CD14-positive monocyte (primary cell): ENCODE results near the gene SETX. TPM values are rescaled to one million over a fixed set of nuclear protein-coding genes. Genes with fewer than 3 reads are reported as not detected.

Source experiments
- DNase-seq, 3 donors: peaks; one replicate each; pipeline ENCODE4 v3.0.0-alpha.2; 2011 to 2022
- H2AFZ ChIP-seq: 2 replicates; pipeline ENCODE4 v1.6.0; 2012; ENCODE audit warnings: mild to moderate bottlenecking, low read depth, low read length, inconsistent platforms; ENCODE audit not compliant: insufficient read depth, poor library complexity, severe bottlenecking
- H3K27ac ChIP-seq, 2 donors: 1 replicate in 1 of 2; 2 replicates in 1 of 2; pipeline ENCODE4 v1.5.1; 2012 to 2013; ENCODE audit warnings: low read length in 2 of 2, control low read depth in 1 of 2, inconsistent platforms in 1 of 2, low read depth in 1 of 2, mild to moderate bottlenecking in 1 of 2
- H3K27me3 ChIP-seq, 2 donors: one replicate each; pipeline versions ENCODE4 v1.6.0 to v1.6.1; 2011 to 2013; ENCODE audit warnings: low read length in 2 of 2; ENCODE audit not compliant: control insufficient read depth in 2 of 2, insufficient read depth in 2 of 2
- H3K36me3 ChIP-seq, 2 donors: replicated peaks in 1 of 2; 1 replicate in 1 of 2; 2 replicates in 1 of 2; pipeline versions ENCODE4 v1.5.1 to v1.6.1; 2012 to 2013; ENCODE audit warnings: low read length in 2 of 2, control low read depth in 1 of 2, inconsistent platforms in 1 of 2, mild to moderate bottlenecking in 1 of 2; ENCODE audit not compliant: insufficient read depth in 2 of 2, control insufficient read depth in 1 of 2
- H3K4me1 ChIP-seq, 2 donors: 1 replicate in 1 of 2; 2 replicates in 1 of 2; pipeline versions ENCODE4 v1.5.1 to v1.6.1; 2012 to 2013; ENCODE audit warnings: low read length in 2 of 2, control low read depth in 1 of 2, inconsistent platforms in 1 of 2, mild to moderate bottlenecking in 1 of 2, moderate library complexity in 1 of 2; ENCODE audit not compliant: insufficient read depth in 2 of 2, control insufficient read depth in 1 of 2
- H3K4me2 ChIP-seq: replicated peaks from 2 replicates; pipeline ENCODE3; 2012; ENCODE audit warnings: low read length, moderate library complexity, mild to moderate bottlenecking; ENCODE audit not compliant: poor library complexity, severe bottlenecking; ENCODE audit errors: extremely low read depth
- H3K4me3 ChIP-seq, 3 experiments: fragments of 200-600 bp in 1 of 3; sonication (generic) in 1 of 3; replicated peaks in 1 of 3; 1 replicate in 2 of 3; 2 replicates in 1 of 3; pipeline ENCODE4 v1.5.1; 2011 to 2013; ENCODE audit warnings: low read length in 3 of 3, mild to moderate bottlenecking in 3 of 3, control low read depth in 2 of 3, low read depth in 2 of 3, inconsistent platforms in 1 of 3, moderate library complexity in 1 of 3
- H3K79me2 ChIP-seq: 2 replicates; pipeline ENCODE4 v1.6.0; 2012; ENCODE audit warnings: mild to moderate bottlenecking, control low read depth, inconsistent platforms, low read length, moderate library complexity; ENCODE audit not compliant: insufficient read depth
- H3K9ac ChIP-seq: 2 replicates; pipeline ENCODE4 v1.6.0; 2017; ENCODE audit warnings: low read length, mild to moderate bottlenecking; ENCODE audit not compliant: insufficient read depth, poor library complexity, severe bottlenecking
- H3K9me3 ChIP-seq, 2 donors: replicated peaks in 1 of 2; 1 replicate in 1 of 2; 2 replicates in 1 of 2; pipeline versions ENCODE4 v1.5.1 to v1.6.1; 2012 to 2013; ENCODE audit warnings: low read length in 2 of 2, control low read depth in 1 of 2; ENCODE audit not compliant: control insufficient read depth in 1 of 2, insufficient read depth in 1 of 2
- H4K20me1 ChIP-seq: 2 replicates; pipeline ENCODE4 v1.6.0; 2012; ENCODE audit warnings: mild to moderate bottlenecking, low read length, control low read depth, moderate library complexity; ENCODE audit not compliant: insufficient read depth
- H3K27ac Mint-ChIP-seq, 7 donors: one replicate each; pipeline ENCODE4 v1.8.0; 2020; ENCODE audit warnings: mild to moderate bottlenecking in 7 of 7, mixed read lengths in 7 of 7, moderate library complexity in 6 of 7, inconsistent platforms in 2 of 7
- H3K27me3 Mint-ChIP-seq, 3 donors: one replicate each; pipeline ENCODE4 v1.8.0; 2021 to 2022; ENCODE audit warnings: low read depth in 3 of 3, mild to moderate bottlenecking in 3 of 3, mixed read lengths in 3 of 3, moderate library complexity in 3 of 3, inconsistent platforms in 1 of 3
- H3K36me3 Mint-ChIP-seq, 2 donors: one replicate each; pipeline ENCODE4 v1.8.0; 2020; ENCODE audit warnings: mixed read lengths in 2 of 2, inconsistent platforms in 1 of 2, mild to moderate bottlenecking in 1 of 2
- H3K4me1 Mint-ChIP-seq: one replicate; pipeline ENCODE4 v1.8.0; 2020; ENCODE audit warnings: mild to moderate bottlenecking, mixed read lengths
- H3K4me3 Mint-ChIP-seq, 2 donors: one replicate each; pipeline ENCODE4 v1.8.0; 2020; ENCODE audit warnings: mild to moderate bottlenecking in 2 of 2, mixed read lengths in 2 of 2, moderate library complexity in 1 of 2
- H3K9me3 Mint-ChIP-seq, 7 donors: one replicate each; pipeline ENCODE4 v1.8.0; 2020 to 2022; ENCODE audit warnings: mixed read lengths in 7 of 7, mild to moderate bottlenecking in 6 of 7, moderate library complexity in 6 of 7, inconsistent platforms in 2 of 7
- WGBS: methylation state at CpG from one replicate; pipeline ENCODE4 v1.1.5; 2013; ENCODE audit warnings: missing lambda C conversion rate; ENCODE audit not compliant: insufficient coverage; 5-methylcytosine and 5-hydroxymethylcytosine counted together
- intact Hi-C, 2 donors: fragments of 100-400 bp; cut with micrococcal nuclease; formaldehyde crosslinking; loops; one replicate each; pipeline versions ENCODE4 v1.15.0 to v1.15.1; 2023
- polyA plus RNA-seq, 3 donors: library from polyadenylated mRNA; depleted of rRNA in 1 of 3; unstranded in 2 of 3; stranded (reverse) in 1 of 3; fragments of 300-500 nt in 2 of 3; fragments of >200 nt in 1 of 3; fragmentation: Illumina TruSeq in 2 of 3; gene quantifications; 1 replicate in 2 of 3; 2 replicates in 1 of 3; pipeline ENCODE4 v1.2.3, GENCODE V29; 2012 to 2021
- TF ChIP-seq, protein P1 (sequence below): fragments of 200-600 bp; IDR thresholded peaks from one replicate; pipeline ENCODE4 v1.8.0; 2022; ENCODE audit warnings: antibody characterized with exemption, mild to moderate bottlenecking

SETX gene
- polyA plus RNA-seq, 3 donors = 18.4 to 31.7 (median 24.2) TPM

DNA sequence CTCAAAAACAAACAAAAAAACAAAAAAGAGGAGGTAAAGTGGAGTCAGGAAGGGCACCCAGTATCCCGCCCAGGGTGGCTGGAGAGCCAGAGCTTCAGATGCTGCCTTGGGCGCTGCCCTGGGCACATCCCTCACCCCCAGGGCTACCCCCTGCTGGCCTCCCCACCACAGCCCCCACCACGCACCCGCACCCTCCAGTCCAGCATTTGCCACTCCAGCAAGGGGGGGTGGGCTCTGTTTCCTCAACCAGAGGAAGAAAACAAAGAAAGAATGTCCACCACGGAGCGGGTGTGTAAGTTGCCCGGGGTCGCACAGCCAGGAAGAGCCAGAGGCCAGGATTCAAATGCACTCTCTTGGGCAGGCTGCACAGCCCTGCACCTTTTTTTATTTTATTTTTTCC is 106.8 kb downstream of the SETX start:
- 80% methylated on average over 4 of the region's 8 CpGs for WGBS
- Mint-ChIP-seq H3K4me3 (no peak overlapping the region), H3K9me3 (peaks cover 3 to 15% (median 9%) of the 10 kb centered on the region in 7 donors), H3K27me3 (peaks cover 19 to 54% (median 41%) of the 10 kb centered on the region in 3 donors), H3K4me1 (peaks cover 8% of the 10 kb centered on the region), H3K36me3 (no peaks in the 10 kb centered on the region), H3K27ac (peak overlapping the region in 1 of 7 donors; percentile 54)
- no peak overlapping the region for H3K4me2 ChIP-seq
- H2AFZ ChIP-seq = no peak overlapping the region
- no peaks in the 10 kb centered on the region for H4K20me1 ChIP-seq
- H3K9ac ChIP-seq = no peak overlapping the region
- no peaks in the 10 kb centered on the region for H3K79me2 ChIP-seq
- H3K27ac ChIP-seq = no peak overlapping the region
- TF ChIP-seq, protein P1, sequence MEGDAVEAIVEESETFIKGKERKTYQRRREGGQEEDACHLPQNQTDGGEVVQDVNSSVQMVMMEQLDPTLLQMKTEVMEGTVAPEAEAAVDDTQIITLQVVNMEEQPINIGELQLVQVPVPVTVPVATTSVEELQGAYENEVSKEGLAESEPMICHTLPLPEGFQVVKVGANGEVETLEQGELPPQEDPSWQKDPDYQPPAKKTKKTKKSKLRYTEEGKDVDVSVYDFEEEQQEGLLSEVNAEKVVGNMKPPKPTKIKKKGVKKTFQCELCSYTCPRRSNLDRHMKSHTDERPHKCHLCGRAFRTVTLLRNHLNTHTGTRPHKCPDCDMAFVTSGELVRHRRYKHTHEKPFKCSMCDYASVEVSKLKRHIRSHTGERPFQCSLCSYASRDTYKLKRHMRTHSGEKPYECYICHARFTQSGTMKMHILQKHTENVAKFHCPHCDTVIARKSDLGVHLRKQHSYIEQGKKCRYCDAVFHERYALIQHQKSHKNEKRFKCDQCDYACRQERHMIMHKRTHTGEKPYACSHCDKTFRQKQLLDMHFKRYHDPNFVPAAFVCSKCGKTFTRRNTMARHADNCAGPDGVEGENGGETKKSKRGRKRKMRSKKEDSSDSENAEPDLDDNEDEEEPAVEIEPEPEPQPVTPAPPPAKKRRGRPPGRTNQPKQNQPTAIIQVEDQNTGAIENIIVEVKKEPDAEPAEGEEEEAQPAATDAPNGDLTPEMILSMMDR = no peak
- DNase-seq = no peak
- intact Hi-C loops = loop anchor here in 1 of 2 donors (10.0 kb wide), 1 partner anchor 173 kb away; the partner anchor contains the start of gene MED27
- no peaks in the 10 kb centered on the region for H3K36me3 ChIP-seq
- peaks cover 2 to 34% of the 10 kb centered on the region in 2 donors for H3K27me3 ChIP-seq
- peaks cover under 1 to 4% of the 10 kb centered on the region in 2 donors for H3K4me1 ChIP-seq
- no peaks in the 10 kb centered on the region for H3K9me3 ChIP-seq
- H3K4me3 ChIP-seq = no peak overlapping the region

DNA sequence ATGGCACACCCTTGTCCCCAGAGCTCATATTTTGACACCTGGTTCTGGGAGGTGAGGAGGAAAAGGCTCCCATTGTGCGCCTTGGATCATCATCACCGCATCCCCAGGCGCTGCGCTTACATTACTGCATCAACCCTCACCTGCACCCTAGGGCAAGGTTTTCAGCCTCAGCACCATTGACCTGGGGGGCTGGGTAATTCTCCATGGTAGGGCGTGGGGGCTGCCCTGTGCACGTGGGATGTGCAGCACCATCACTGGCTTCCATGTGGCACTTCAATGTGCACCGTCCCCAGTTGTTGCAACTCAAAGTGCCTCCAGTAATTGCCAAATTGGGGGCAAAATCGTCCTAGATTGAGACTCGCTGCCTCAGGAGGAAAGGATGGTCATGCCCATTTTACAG is 109.3 kb downstream of the SETX start:
- Histone ChIP-seq H3K79me2 (no peaks in the 10 kb centered on the region), H2AFZ (no peak overlapping the region), H3K36me3 (no peaks in the 10 kb centered on the region), H3K27ac (no peak overlapping the region), H3K4me3 (no peak overlapping the region), H3K27me3 (peaks cover 2 to 39% of the 10 kb centered on the region in 2 donors), H3K4me1 (peaks cover 9 to 22% of the 10 kb centered on the region in 2 donors), H4K20me1 (no peaks in the 10 kb centered on the region), H3K4me2 (no peak overlapping the region), H3K9me3 (no peaks in the 10 kb centered on the region), H3K9ac (no peak overlapping the region)
- H3K9me3 Mint-ChIP-seq = peaks cover 0 to 2% (median 0%) of the 10 kb centered on the region in 7 donors
- H3K27me3 Mint-ChIP-seq = peaks cover 15 to 55% (median 47%) of the 10 kb centered on the region in 3 donors
- TF ChIP-seq, protein P1 = no peak
- DNase-seq = no peak
- peak overlapping the region; percentile 27 to 60 for H3K4me3 Mint-ChIP-seq
- 89% methylated on average over 5 of the region's 9 CpGs for WGBS
- no peaks in the 10 kb centered on the region for H3K36me3 Mint-ChIP-seq
- intact Hi-C loops = loop anchor here in 1 of 2 donors (10.0 kb wide), 1 partner anchor 171 kb away; the partner anchor contains the start of gene MED27
- peaks cover 14% of the 10 kb centered on the region for H3K4me1 Mint-ChIP-seq
- peak overlapping the region in 1 of 7 donors; percentile 54 for H3K27ac Mint-ChIP-seq
